HepG2 (cell line): ENCODE results near the gene BCKDHB. TPM values are rescaled to one million over a fixed set of nuclear protein-coding genes. Genes with fewer than 3 reads are reported as not detected.
A peak's percentile ranks its signal among the peaks of the same experiment; 100 is the strongest.

Experiments
- AGO1 ChIP-seq: fragments of 200-400 bp; formaldehyde crosslinking; IDR thresholded peaks from 2 replicates; pipeline ENCODE4 v1.6.1; 2017; ENCODE audit warnings: mild to moderate bottlenecking, low read depth, low read length, moderate library complexity; ENCODE audit not compliant: poor library complexity, severe bottlenecking
- AHDC1 ChIP-seq: sonication (generic); formaldehyde crosslinking; IDR thresholded peaks from 2 replicates; pipeline ENCODE4 v1.5.1; 2020; ENCODE audit warnings: mild to moderate bottlenecking, missing genetic modification reagents, borderline replicate concordance
- ATF3 ChIP-seq: sonication (generic); formaldehyde crosslinking; IDR thresholded peaks from 2 replicates; pipeline ENCODE4 v1.4.0; 2020; ENCODE audit warnings: missing genetic modification reagents
- KDM3A ChIP-seq: IDR thresholded peaks from 2 replicates; pipeline ENCODE4 v1.6.1; 2018; ENCODE audit warnings: low read depth, missing compliant biosample characterization
- KLF12 ChIP-seq: sonication (generic); formaldehyde crosslinking; IDR thresholded peaks from 2 replicates; pipeline ENCODE4 v1.4.0; 2020; ENCODE audit warnings: missing genetic modification reagents, borderline replicate concordance
- LCORL ChIP-seq, 2 experiments: fragments of 450-650 bp in 1 of 2; sonication (generic) in 1 of 2; formaldehyde crosslinking in 1 of 2; IDR thresholded peaks; 2 replicates each; pipeline versions ENCODE4 v1.5.0 to v1.6.1; 2017 to 2020; ENCODE audit warnings: antibody characterized with exemption in 1 of 2, missing genetic modification reagents in 1 of 2
- RERE ChIP-seq: IDR thresholded peaks from 2 replicates; pipeline ENCODE4 v1.6.1; 2016; ENCODE audit warnings: low read depth, missing genetic modification reagents, missing compliant biosample characterization
- RNF219 ChIP-seq: sonication (generic); formaldehyde crosslinking; IDR thresholded peaks from 2 replicates; pipeline ENCODE4 v1.5.0; 2020; ENCODE audit warnings: mild to moderate bottlenecking, missing genetic modification reagents
- SMAD9 ChIP-seq: sonication (generic); formaldehyde crosslinking; IDR thresholded peaks from 2 replicates; pipeline ENCODE4 v1.5.1; 2020; ENCODE audit warnings: mild to moderate bottlenecking, missing genetic modification reagents
- TARDBP ChIP-seq: sonication (generic); formaldehyde crosslinking; IDR thresholded peaks from 2 replicates; pipeline ENCODE4 v1.8.0; 2022; ENCODE audit warnings: mild to moderate bottlenecking, missing genetic modification reagents
- ZNF343 ChIP-seq: sonication (generic); formaldehyde crosslinking; IDR thresholded peaks from 2 replicates; pipeline ENCODE4 v1.4.0; 2020; ENCODE audit warnings: mild to moderate bottlenecking, missing genetic modification reagents
- ZNF430 ChIP-seq: sonication (generic); formaldehyde crosslinking; IDR thresholded peaks from 2 replicates; pipeline ENCODE4 v1.9.0; 2021; ENCODE audit warnings: mild to moderate bottlenecking, missing genetic modification reagents
- ZSCAN9 ChIP-seq: IDR thresholded peaks from 2 replicates; pipeline ENCODE4 v1.6.1; 2016; ENCODE audit warnings: borderline replicate concordance
- polyA plus RNA-seq, 8 experiments: library from polyadenylated mRNA; depleted of rRNA in 3 of 8; stranded (reverse) in 7 of 8; unstranded in 1 of 8; fragments of >200 nt; fragmentation: Illumina TruSeq in 4 of 8; extraction: Trizol in 4 of 8; gene quantifications; 2 replicates each; pipeline versions ENCODE4 v1.2.1 to v1.2.3, GENCODE V29; 2011 to 2016; ENCODE audit warnings: low read depth in 4 of 8, missing spikeins in 1 of 8, mixed read lengths in 1 of 8; ENCODE audit not compliant: insufficient read depth in 1 of 8
- total RNA-seq, 5 experiments: library from RNA; depleted of rRNA; stranded (reverse); fragments of >200 nt; fragmentation: Illumina TruSeq; extraction: Trizol; gene quantifications; 2 replicates each; pipeline ENCODE4 v1.2.3, GENCODE V29; 2016; ENCODE audit warnings: low read depth in 1 of 5

The BCKDHB gene
- total and polyA plus RNA-seq, 2 of the 13 experiments (the other 11 are each of a cell fraction or from before 2014, with no cell fraction given), result 10.8 to 13.6 TPM

GRCh38 chr6:80106418-80107235 is at the start of gene BCKDHB (continued):
- TF ChIP-seq AHDC1, result peak; percentile 66; the same call in 1 of the 2 replicates
- TF ChIP-seq ZNF343 (CRISPR knock-in tag), result no peak
- TF ChIP-seq ZSCAN9, result peak; percentile 77; the same call in 1 of the 2 replicates
- peak; percentile 88; the same call in 1 of the 2 replicates for TF ChIP-seq ZNF430
- TF ChIP-seq TARDBP (CRISPR knock-in tag), result no peak; the same call in 1 of the 2 replicates
- TF ChIP-seq AGO1, result no peak
- peak; percentile 81; the same call in 1 of the 2 replicates for TF ChIP-seq SMAD9 (CRISPR knock-in tag)
- no peak for TF ChIP-seq ATF3 (CRISPR knock-in tag)
- no peak for TF ChIP-seq RNF219 (CRISPR knock-in tag)
- no peak for TF ChIP-seq LCORL (IDR thresholded peaks at IDR 0.05)
- TF ChIP-seq LCORL (CRISPR knock-in tag; IDR thresholded peaks at IDR 0.05), result no peak
- TF ChIP-seq RERE (CRISPR knock-in tag), result 0 out of 2 replicates have a peak, but pooled peaks have one; percentile 24
- no peak for TF ChIP-seq KDM3A (CRISPR knock-in tag)
- TF ChIP-seq KLF12 (CRISPR knock-in tag), result no peak
